Measurements from ENCODE around the gene PVRIG. TPM values are rescaled to one million over a fixed set of nuclear protein-coding genes. Genes with fewer than 3 reads are reported as not detected.
A peak's percentile ranks its signal among the peaks of the same experiment; 100 is the strongest.

Gene PVRIG
- total and polyA plus RNA-seq, 9 of the 15 experiments (the other 6 are each of a cell fraction or from before 2014, with no cell fraction given), result 0.16 to 0.64 TPM; not detected in 7

DNA sequence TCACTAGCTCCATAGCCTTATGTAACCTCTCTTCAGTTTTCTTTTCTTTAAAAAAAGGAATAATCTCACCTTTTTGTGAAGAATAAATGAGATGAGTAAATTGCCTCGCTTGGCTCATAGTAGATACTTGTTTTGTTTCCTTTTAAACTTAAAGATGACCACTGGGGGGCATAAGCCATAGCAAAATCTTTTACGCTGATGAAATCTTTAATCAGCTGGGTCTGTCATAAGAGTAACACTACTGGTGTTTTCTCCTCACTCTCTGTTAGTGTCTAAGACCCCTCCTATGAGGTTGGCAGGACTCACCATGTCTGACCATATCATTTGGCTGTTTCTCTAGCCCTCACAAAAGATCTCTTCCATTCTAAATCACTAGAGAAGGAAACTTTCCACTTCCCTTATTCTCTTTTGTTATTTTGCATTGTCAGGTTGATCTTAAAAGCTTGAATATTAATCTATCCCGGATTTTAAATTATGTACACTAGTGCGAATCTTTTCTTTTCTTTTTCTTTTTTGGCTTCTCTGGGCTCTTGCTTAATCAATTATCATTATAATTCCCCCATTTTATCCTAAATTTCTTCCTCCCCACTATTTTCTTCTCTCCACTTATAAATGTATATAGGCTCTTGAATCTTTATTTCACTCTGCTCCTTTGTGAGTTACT, 29.6 kb upstream of the PVRIG start (continued):
- TF ChIP-seq, protein P1, sequence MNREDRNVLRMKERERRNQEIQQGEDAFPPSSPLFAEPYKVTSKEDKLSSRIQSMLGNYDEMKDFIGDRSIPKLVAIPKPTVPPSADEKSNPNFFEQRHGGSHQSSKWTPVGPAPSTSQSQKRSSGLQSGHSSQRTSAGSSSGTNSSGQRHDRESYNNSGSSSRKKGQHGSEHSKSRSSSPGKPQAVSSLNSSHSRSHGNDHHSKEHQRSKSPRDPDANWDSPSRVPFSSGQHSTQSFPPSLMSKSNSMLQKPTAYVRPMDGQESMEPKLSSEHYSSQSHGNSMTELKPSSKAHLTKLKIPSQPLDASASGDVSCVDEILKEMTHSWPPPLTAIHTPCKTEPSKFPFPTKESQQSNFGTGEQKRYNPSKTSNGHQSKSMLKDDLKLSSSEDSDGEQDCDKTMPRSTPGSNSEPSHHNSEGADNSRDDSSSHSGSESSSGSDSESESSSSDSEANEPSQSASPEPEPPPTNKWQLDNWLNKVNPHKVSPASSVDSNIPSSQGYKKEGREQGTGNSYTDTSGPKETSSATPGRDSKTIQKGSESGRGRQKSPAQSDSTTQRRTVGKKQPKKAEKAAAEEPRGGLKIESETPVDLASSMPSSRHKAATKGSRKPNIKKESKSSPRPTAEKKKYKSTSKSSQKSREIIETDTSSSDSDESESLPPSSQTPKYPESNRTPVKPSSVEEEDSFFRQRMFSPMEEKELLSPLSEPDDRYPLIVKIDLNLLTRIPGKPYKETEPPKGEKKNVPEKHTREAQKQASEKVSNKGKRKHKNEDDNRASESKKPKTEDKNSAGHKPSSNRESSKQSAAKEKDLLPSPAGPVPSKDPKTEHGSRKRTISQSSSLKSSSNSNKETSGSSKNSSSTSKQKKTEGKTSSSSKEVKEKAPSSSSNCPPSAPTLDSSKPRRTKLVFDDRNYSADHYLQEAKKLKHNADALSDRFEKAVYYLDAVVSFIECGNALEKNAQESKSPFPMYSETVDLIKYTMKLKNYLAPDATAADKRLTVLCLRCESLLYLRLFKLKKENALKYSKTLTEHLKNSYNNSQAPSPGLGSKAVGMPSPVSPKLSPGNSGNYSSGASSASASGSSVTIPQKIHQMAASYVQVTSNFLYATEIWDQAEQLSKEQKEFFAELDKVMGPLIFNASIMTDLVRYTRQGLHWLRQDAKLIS (CRISPR knock-in tag; IDR thresholded peaks at IDR 0.05), result no peak
- TF ChIP-seq HMBOX1 (IDR thresholded peaks at IDR 0.05) (no peak), HNRNPK (IDR thresholded peaks at IDR 0.05; ENCODE audit: low read depth, low read length, poor library complexity, severe bottlenecking) (no peak), CHD2 (IDR thresholded peaks at IDR 0.05; ENCODE audit: low read depth, low read length) (no peak), ZNF318 (IDR thresholded peaks at IDR 0.05; ENCODE audit: borderline replicate concordance in 1 of 2, low read depth in 1 of 2) (no peak), ZNF408 (CRISPR knock-in tag; IDR thresholded peaks at IDR 0.05; ENCODE audit: low read depth) (no peak), ZFP36 (IDR thresholded peaks at IDR 0.05; ENCODE audit: low read depth, low read length, partially characterized antibody) (no peak), EP300 (IDR thresholded peaks at IDR 0.05; ENCODE audit: low read length) (peak; percentile 57; the same call in 1 of the 2 replicates), ZNF644 (tag; IDR thresholded peaks at IDR 0.05; ENCODE audit: low read depth) (no peak), PHB (CRISPR knock-in tag; IDR thresholded peaks at IDR 0.05) (no peak), BRD4 (IDR thresholded peaks at IDR 0.05) (no peak), TARDBP (IDR thresholded peaks at IDR 0.05) (no peak), HIVEP1 (CRISPR knock-in tag; IDR thresholded peaks at IDR 0.05) (0 out of 2 replicates have a peak, but pooled peaks have one; percentile 37)
- TF ChIP-seq, protein P2, sequence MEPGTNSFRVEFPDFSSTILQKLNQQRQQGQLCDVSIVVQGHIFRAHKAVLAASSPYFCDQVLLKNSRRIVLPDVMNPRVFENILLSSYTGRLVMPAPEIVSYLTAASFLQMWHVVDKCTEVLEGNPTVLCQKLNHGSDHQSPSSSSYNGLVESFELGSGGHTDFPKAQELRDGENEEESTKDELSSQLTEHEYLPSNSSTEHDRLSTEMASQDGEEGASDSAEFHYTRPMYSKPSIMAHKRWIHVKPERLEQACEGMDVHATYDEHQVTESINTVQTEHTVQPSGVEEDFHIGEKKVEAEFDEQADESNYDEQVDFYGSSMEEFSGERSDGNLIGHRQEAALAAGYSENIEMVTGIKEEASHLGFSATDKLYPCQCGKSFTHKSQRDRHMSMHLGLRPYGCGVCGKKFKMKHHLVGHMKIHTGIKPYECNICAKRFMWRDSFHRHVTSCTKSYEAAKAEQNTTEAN (CRISPR knock-in tag; IDR thresholded peaks at IDR 0.05), result no peak

Data from K562 (cell line).